Measurements from ENCODE around the gene STRA6. TPM values are rescaled to one million over a fixed set of nuclear protein-coding genes. Genes with fewer than 3 reads are reported as not detected.

STRA6 gene, protein sequence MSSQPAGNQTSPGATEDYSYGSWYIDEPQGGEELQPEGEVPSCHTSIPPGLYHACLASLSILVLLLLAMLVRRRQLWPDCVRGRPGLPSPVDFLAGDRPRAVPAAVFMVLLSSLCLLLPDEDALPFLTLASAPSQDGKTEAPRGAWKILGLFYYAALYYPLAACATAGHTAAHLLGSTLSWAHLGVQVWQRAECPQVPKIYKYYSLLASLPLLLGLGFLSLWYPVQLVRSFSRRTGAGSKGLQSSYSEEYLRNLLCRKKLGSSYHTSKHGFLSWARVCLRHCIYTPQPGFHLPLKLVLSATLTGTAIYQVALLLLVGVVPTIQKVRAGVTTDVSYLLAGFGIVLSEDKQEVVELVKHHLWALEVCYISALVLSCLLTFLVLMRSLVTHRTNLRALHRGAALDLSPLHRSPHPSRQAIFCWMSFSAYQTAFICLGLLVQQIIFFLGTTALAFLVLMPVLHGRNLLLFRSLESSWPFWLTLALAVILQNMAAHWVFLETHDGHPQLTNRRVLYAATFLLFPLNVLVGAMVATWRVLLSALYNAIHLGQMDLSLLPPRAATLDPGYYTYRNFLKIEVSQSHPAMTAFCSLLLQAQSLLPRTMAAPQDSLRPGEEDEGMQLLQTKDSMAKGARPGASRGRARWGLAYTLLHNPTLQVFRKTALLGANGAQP
- 1 to 10 TPM in 1 of 4 donors, under 1 TPM in 1, not detected in 2; 0.39 to 1.9 TPM for total RNA-seq

DNA sequence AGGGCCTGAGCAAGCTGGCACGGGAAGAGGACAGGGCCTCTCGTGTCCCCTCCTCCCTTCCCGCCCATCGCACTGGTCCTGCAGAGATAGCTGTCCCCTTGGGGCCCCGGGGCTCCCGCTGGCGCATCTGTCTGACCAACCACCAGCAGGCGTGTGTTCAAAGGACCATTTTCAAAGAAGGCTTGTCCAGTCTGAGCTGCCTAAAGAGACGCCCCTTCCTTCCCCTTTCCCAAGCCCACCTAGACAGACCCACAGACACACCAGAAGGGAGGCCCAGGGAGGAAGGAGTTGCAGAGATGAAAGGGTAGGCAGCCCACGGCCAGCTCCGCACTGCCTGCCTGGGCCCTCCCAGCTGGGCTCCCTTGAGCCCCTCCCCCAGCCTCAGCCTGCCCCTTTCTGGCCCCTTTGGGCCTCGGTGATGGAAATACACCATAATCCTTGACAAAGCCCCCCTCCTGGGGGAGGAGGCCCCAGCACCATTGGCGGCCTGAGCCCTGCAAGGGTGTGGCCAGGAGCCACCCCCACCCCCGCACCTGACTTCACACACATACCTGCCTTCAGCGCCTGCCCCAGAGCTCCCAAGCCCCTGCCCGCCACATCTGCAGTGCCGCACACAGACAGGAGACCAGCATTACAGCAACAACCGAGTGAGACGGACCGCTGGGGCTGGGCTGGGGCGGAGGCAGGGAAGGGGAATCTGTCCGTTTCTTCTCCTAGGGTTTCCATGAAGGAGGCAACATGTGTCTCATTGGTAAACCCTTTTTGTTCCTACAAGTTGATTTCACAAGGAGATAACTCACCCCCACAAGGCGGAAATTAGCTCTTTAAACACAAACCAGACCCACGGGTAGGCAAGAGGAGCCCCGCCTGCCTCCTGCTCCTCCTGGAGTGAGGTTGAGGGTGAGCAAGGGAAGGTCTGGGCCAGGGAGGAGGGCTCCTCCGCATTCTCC, at the start of gene STRA6:
Gene STRA6 (minus strand): TSS at position 336 of the 950 bp plus-strand sequence. CDS start 520 bp downstream, outside the sequence.
- no peak within 1 kb of the TSS for H3K27ac ChIP-seq

DNA sequence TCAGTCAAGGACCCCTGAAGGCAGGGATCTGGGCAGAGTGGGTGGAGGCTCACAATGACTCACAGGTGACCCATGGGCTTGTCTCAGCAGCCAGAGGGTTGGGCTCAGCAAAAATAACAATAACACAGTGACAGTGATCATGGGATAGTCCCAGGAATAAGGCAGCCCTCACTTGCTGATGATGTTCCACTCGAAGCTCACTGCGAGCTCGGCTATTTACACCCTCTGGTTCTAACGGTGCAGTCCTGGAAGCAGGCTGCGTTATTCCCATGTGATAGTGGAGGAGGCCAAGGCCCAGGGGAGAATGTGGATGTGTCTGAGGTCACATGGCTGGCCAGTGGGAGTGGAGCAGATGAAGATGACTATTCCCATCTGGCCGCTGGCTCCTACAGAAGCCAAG, 49.7 kb upstream of the STRA6 start:
- no peak overlapping the region for H3K4me3 ChIP-seq
- no peaks in the 10 kb centered on the region for H3K27me3 ChIP-seq
- TF ChIP-seq POLR2A (IDR thresholded peaks at IDR 0.05), result no peak
- no peak for TF ChIP-seq EP300 (IDR thresholded peaks at IDR 0.05)
- TF ChIP-seq, protein P1, sequence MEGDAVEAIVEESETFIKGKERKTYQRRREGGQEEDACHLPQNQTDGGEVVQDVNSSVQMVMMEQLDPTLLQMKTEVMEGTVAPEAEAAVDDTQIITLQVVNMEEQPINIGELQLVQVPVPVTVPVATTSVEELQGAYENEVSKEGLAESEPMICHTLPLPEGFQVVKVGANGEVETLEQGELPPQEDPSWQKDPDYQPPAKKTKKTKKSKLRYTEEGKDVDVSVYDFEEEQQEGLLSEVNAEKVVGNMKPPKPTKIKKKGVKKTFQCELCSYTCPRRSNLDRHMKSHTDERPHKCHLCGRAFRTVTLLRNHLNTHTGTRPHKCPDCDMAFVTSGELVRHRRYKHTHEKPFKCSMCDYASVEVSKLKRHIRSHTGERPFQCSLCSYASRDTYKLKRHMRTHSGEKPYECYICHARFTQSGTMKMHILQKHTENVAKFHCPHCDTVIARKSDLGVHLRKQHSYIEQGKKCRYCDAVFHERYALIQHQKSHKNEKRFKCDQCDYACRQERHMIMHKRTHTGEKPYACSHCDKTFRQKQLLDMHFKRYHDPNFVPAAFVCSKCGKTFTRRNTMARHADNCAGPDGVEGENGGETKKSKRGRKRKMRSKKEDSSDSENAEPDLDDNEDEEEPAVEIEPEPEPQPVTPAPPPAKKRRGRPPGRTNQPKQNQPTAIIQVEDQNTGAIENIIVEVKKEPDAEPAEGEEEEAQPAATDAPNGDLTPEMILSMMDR (IDR thresholded peaks at IDR 0.05), result no peak
- WGBS, 2 donors, result 73 to 74% methylated on average over 6 of the region's 6 CpGs
- H3K36me3 ChIP-seq, result no peaks in the 10 kb centered on the region
- no peaks in the 10 kb centered on the region for H3K9me3 ChIP-seq
- H3K4me1 ChIP-seq, result no peaks in the 10 kb centered on the region
- no peak overlapping the region for H3K27ac ChIP-seq
- no peak for DNase-seq (ENCODE audit: low spot score in 2 of 2)

More for the DNA sequence above, at the start of gene STRA6:
- H3K36me3 ChIP-seq, result no peaks in the 10 kb centered on the region
- H3K4me3 ChIP-seq, result no peak within 1 kb of the TSS
- TF ChIP-seq POLR2A (IDR thresholded peaks at IDR 0.05), result no peak
- no peak for TF ChIP-seq EP300 (IDR thresholded peaks at IDR 0.05)
- TF ChIP-seq, protein P1 (IDR thresholded peaks at IDR 0.05), result no peak
- no peaks in the 10 kb centered on the region for H3K9me3 ChIP-seq
- DNase-seq (ENCODE audit: low spot score in 2 of 2), result no peak
- 55 to 58% methylated on average over 25 to 26 of the region's 26 CpGs for WGBS, 2 donors
- H3K27me3 ChIP-seq, result peaks cover 0 to 3% of the 10 kb centered on the region in 2 donors
- H3K4me1 ChIP-seq, result peaks cover 0 to 49% (median 13%) of the 10 kb centered on the region in 4 donors

DNA sequence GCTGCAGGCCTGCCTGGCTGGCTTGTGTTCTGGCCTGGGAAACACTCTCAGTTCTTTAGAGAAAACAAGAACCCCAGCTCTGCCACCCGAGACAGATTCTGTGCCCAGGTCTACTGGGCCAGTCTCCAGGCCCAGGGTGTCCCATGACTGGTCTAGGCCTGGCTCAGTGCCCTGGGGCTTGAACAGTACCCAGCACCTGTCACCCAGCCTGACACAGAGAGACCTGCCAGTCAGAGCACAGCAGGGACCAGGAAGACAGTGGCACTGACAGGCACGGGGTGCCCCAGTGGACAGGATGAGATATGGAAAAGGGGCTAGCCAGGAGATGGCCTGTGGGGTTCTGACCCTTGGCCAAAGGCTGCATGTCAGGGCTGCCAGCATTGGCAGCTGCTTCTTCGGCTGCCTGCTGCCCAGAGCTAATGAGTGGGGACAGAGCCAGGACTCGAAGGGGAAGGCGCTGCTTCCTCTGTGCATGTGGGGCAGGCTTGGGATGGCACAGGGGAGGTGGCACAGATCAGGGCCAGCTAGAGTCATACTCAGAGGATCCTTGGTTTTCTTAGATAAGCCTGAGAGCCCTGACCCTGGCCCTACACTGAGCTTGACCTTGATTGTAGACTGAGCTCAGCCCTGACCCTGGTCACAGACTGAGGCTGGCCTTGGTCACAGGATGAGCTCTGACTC, 48.7 kb upstream of the STRA6 start:
- no peak for DNase-seq (ENCODE audit: low spot score in 2 of 2)
- Histone ChIP-seq H3K4me1 (no peaks in the 10 kb centered on the region), H3K9me3 (no peaks in the 10 kb centered on the region), H3K36me3 (no peaks in the 10 kb centered on the region), H3K27ac (no peak overlapping the region), H3K27me3 (peaks cover 0 to 10% of the 10 kb centered on the region in 2 donors), H3K4me3 (no peak overlapping the region)
- TF ChIP-seq, protein P1 (IDR thresholded peaks at IDR 0.05), result no peak
- TF ChIP-seq EP300 (IDR thresholded peaks at IDR 0.05), result no peak
- TF ChIP-seq POLR2A (IDR thresholded peaks at IDR 0.05), result no peak
- 60 to 81% methylated on average over 5 of the region's 5 CpGs for WGBS, 2 donors

DNA sequence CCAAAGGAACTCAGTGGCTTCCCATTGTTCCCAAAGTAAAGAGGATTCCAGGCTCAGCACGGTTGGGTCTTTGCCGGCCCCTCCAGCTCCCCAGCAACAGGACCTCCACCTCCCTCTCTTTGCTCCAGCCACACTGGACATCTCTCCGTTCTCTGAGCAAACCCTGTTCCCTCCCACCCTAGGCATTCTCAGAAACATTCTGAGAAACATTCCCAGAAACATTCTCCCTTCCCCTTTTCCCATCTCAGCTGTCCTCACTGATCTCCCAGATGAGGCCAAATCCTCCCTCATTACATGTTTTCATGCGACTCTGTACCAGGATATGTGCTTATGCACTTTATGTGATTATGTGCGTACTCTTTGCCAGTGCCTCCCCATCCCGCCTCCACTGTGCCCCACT, 47.7 kb upstream of the STRA6 start:
- Histone ChIP-seq H3K27me3 (peaks cover 0 to 20% of the 10 kb centered on the region in 2 donors), H3K9me3 (no peaks in the 10 kb centered on the region), H3K4me3 (no peak overlapping the region), H3K4me1 (peaks cover 0 to 5% (median 2%) of the 10 kb centered on the region in 4 donors), H3K36me3 (no peaks in the 10 kb centered on the region), H3K27ac (no peak overlapping the region)
- TF ChIP-seq, protein P1 (IDR thresholded peaks at IDR 0.05), result no peak
- TF ChIP-seq EP300 (IDR thresholded peaks at IDR 0.05) (no peak), POLR2A (IDR thresholded peaks at IDR 0.05) (no peak)
- WGBS, 2 donors, result 75 to 81% methylated on average over 6 of the region's 6 CpGs
- DNase-seq (ENCODE audit: low spot score in 2 of 2), result no peak
